Left forelimb (tissue), 1 donor: ENCODE data around the gene MRPL2.
"Not testable (repeated sequence)": the region's sequence is repeated elsewhere in the genome, so short reads cannot be mapped to it uniquely, and the experiment has no call there.

Source experiments
- DNase-seq: peaks from one replicate; pipeline ENCODE4 v3.0.0-alpha.2; 2018; ENCODE audit warnings: low spot score

Gene MRPL2

DNA sequence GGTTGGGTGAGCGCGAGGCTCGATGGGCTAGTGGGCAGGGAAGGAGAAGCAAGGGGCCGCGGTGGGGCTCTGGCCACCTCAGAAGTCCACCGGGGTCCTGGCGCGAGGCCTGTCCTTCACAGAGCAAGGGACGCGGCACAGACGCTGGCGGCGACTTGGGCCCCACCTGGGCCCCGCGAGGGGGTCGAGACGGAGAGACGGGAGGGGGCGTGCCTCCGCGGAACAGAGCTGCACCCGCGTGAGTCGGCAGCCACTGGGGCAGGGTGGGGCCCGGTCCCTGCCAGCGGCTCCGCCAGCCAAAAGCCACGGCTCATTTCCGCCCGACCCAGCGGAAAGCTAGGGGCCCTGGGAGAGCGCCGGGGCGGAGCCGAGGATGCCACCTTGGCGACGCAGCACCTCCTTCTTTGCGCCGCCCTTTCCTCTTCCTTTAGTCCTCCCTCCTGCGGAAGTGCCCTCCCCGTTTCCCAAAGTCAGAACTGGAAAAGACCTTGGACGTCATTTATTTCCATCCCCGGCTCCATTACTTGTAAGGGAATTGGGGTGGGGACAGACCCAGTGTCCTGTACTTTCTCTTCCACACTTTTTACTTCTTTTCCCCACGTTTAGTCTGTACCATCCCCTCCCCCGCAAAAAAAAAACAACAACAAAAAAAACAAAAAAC, 5.6 kb downstream of the MRPL2 start, which contains the start of gene CUL7:
Gene CUL7, minus strand, starts transcription at position 307 of the 661 bp plus-strand sequence. CDS start 1,063 bp downstream, outside the sequence.
- DNase-seq: peak; percentile 96

DNA sequence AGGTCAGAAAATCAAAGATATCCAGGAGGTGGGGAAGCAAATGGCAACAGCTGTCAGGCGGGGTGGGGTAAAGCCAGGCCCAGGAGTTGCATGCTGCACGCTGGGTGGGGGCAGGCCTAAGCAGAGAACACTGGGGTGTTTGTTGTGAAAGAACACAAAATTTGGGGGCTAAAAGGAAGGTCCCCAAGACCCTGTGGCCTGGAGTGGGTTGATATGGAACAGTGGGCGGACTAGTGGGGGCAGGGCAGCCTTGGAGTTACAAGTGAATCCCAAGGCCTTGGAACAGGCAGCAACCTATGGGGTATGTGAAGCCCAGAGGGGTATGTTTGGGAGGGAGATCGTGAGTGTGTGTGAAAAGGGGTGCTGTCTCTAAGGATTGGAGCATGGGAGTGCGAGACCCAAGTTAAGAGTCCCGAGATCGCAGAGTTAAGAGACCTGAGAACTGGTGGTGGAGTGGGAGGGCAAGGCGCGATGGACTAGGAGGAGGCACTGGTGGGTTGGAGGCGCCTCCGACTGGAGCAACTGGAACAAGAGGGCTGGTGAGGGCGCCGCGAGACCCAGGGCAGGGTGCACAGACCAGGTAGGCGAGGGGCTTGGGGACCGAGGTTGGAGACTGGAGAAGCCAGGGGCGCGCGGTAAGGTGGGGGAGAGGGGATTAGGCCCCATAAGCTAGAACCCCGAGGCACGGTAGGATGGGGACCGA, 6.2 kb downstream of the MRPL2 start:
- DNase-seq: no peak

DNA sequence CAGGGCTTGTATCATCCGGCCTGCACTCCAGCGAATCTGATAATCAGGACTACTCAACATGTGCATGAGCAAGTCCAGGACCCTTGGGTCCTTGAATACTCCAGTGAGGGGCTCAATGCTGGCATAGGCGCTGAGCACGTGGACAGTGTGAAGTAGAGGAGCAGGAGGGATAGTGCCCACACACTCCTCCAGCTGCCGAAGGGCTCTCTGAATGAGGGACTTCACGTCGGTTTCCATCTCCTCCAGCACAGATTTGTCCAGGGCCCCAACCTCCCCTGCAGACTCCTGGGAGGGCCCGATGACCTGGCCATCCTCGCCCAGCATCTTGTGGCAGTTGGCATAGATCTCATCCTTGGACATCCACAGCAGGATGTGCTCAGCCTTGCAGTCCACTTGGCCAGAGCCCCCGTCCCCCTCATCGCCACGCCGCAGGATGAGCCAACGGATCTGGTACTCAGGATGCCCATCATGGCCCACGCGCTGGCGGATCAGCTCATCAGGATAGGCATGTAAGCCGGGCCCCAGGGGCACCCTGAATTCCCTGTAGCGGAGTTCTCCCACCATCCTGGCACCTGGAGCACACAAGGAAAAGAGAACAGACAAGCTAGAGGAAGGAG, 6.9 kb downstream of the MRPL2 start:
- no peak for DNase-seq

DNA sequence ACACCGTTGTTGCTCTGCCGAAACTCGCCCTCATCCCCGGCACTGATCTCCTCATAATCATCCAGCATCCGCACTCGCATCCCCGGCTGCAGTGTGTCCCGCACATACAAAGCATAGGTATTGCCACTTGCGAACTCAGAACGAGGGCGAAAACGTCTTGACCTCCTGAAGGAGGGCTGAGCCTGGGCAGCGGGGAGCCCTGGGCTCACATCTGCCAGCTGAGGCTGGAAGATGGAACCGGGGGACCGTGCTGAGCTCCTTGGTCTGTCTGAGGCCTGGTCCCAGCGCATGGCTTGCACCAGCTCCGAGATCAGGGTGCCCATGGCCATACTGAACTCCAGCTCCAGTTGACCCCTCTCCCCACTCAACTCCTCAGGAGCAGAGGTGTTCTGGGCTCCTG, 8.3 kb downstream of the MRPL2 start:
- DNase-seq: no peak

DNA sequence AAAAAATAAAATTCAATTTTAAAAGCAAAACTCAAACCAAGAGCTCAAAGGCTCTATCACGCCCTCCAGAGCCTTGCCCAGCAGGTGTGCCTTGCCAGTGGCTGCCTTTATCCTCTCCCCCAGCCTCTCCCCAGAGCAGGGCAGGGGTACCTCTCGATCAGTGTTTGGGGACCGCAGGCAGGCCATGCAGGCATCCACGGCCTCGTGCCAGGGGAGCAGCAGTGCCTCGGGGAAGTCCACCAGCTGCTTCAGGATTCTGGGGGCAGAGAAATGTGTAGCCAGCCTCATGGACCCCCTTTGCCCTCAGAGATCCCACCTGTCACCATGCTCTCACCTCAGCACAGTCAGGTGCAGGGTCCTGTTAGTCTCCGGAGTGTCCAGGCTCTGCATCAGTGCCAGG, 11.2 kb downstream of the MRPL2 start:
- DNase-seq: no peak

DNA sequence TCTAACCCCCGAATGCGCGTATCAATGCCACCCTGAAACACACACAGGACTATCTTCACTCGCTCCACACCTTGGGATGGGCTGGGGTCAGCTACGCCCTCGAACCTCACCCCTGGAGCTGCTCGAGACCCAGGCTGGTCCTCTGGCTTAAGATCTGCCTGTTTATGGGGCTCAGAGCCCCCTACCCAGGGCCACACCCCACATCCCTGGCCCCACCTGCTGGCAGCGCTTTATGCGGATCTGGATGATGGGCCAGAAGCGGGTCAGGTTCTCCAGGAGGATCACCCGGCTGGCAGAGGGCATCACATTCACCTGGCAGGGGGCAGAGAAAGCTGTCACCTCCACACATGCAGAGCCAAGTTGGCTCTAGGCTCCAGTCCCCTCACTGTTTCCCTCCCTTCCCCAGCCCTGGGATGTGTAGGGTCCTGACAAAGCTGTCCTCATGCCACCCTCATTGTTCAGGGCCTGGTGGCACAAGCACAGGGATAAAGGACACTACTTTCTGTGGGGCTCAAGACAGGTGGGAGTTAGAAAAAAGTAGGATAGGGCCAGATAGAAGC, 13.8 kb downstream of the MRPL2 start:
- no peak for DNase-seq

DNA sequence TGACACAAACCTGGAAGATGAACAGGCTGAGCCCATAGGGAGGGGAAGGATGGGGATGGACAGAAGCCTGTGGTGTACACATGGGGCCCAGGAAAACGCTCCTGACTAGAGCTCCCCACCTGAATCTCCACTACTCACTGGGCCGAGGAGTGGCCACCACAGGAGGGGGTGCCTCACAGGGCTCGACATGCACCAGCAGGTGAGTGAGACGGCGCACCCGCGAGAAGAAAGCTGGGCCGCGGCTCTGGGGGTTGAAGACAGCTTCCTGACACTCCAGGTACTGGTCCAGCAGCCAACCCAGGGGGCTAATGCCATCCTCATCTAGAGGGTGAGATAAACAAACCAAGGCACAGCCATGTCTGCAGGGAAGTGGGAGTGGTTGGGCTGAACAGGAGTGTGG, 15.9 kb downstream of the MRPL2 start:
- DNase-seq: no peak

DNA sequence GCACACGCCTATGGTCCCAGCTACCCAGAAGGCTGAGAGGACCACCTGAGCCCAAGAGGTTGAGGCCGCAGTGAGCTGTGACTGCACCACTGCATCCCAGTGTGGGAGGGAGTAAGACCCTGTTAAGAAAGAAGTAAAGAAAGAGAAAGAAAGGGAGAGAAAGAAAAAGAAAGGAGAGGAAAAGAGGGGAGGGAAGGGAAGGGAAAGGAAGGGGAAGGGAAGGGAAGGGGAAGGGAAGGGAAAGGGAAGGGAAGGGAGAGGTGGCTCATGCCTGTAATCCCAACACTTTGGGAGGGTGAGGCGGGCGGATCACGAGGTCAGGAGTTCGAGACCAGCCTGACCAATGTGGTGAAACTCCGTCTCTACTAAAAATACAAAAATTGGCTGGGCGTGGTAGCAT, 17.8 kb downstream of the MRPL2 start:
- not testable (repeated sequence) for DNase-seq

DNA sequence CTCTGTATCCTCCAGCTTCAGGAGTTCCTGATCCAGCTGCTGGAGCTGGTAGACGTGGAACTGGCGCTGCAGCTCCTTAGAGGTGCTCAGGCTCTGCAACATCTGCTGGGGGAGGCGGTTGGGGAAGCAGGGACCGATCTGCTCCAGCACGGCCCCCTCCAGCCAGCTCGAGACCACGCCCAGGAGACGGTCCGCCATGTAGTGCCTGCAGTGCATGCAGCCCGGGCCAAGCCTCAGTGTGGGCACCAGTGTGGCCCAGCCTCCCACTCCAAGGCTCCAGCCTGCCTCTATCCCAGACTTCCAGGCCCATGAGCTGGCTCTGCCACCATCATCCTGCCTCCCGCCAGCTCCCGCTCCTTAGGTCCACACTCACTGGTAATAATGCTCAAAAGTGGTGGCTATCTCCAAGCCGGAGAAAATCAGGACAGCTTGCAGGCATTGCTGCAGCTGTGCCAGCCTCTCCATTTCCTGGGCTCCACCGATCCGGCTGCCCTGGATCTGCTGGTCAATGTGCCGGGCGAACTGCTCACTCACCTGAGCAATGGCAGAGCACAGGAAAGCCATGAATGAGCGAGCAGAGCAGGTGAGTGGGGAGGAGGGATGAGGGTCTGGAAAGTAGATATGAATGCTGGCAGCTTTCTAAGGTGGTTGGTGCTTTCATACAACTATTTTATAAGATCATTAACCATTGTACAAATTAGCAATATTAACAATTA, 18.5 kb downstream of the MRPL2 start:
- DNase-seq: no peak

DNA sequence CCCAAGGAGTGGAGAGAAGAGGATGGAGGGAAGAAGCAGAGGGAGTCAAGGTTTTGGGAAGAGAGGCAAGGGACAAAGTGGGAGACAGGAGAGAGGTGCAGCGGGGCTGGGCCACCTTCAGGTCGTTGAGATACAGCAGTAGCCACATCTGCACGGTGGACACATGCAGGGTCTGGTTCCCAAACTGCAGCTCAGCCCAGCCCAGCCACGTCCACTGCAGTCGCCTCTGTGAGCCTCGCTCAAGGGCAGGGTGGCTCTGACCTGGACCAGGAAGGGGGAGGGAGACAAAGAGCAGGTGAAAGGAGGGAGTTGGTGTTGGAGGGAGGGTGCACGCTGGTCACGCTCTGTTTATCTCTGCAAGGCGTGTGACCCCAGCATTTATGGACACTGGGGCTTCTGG, 20.5 kb downstream of the MRPL2 start:
- no peak for DNase-seq

DNA sequence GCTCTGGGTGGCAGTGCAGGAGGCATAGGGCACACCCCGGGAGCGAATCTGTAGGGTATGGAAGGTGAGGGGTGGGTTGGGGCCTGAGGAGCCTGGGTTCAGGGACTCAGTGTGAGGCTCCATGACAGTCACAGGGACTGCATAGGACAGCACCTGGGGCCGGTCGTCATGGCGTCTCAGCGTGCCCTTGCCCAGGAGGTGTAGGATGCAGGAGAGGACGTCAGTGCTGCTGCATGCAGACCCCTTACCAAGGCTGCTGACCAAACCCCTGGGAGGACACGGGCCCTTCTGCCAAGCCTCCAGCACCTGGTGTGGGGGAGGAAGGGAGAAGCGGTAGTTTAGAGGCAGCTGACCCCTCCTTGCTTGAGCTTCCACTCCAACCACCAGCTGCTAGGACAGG, 21.5 kb downstream of the MRPL2 start:
- DNase-seq: no peak

DNA sequence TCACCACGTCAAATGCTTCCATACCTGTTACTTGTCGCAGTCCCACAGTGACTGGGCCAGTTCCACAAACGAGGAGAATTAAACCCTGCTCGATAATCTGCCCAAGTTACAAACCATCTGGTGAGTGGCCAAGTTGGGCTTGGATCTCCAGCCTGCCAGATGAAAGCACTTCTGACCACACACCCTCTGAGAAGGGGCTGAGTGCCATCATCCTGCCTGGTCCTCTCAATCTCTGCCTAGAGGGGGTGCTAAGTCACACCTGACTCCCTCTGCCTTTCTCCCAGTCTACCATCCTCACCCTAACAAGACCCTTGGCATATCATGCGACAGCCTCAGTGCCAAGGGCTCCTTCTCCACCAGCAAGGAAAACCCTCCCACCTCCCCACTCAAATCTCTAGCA, 22.0 kb downstream of the MRPL2 start:
- DNase-seq: no peak

DNA sequence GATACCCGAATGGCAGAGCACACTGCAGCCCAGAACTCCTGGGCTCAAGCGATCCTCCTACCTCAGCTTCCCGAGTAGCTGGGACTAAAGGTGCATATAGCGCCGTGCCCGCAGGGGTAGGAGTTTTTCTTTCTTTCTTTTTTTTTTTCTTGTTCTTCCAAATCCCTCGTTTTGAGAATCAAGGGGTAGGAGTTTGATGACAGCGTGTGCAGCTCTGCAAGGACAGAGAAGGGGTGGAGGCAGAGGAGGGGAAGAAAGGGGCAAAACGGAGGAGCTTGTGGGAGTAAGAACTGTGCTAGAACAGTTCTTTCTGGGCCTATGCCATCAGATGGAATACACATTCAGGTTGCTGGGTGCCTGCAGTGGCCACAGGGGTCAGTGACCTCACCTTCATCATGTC, 22.5 kb downstream of the MRPL2 start:
- DNase-seq: no peak

DNA sequence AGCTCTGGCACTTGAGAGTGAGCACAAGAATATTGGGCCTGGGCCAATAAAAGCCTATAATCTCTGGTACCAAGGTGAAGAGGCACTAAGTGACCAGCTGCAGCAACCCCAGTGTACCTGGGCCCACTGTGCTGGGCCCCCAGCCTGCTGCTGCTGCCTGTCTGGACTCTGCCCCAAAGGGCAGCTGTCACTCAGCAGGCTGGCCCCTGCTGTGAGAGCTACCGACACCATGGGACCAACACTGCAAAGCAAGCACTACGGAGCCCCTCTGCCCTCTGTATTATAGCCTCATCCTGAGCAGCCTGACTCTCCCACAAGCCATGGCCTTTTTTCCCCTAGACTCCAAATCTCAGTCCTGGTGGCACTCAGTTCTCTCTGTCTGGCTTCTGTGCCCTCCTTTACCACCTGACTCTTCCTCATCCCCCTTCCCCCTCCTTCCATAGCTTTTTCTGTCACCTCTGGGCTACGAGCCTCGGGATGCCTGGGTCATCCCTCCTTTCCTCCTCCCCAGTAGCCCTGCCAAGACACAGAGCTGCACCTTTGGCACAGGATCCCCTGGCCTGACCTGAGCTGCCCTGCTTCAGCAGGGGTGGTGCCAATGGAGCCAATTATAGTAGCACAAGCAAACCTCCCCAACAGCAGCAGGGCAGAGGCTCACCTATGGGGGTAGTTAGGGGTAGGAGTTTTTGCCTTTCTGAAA, 23.6 kb downstream of the MRPL2 start:
- no peak for DNase-seq

DNA sequence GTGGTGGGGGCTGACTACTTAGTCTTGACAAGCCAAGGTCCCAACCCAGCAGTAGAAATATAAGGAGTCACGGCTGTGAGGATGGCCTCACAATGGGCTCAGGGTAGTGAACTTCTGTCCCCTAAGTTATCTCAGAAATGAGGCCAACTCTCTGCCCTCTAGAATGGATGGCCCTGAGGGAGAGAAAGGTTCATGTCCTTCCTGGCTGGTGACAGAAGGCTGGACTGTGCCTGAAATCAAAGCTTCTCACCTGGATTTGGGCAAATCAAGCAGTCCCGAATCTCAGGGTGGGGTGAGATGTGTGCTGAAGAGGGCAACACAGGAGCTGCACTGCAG, 25.1 kb downstream of the MRPL2 start:
- DNase-seq: no peak

DNA sequence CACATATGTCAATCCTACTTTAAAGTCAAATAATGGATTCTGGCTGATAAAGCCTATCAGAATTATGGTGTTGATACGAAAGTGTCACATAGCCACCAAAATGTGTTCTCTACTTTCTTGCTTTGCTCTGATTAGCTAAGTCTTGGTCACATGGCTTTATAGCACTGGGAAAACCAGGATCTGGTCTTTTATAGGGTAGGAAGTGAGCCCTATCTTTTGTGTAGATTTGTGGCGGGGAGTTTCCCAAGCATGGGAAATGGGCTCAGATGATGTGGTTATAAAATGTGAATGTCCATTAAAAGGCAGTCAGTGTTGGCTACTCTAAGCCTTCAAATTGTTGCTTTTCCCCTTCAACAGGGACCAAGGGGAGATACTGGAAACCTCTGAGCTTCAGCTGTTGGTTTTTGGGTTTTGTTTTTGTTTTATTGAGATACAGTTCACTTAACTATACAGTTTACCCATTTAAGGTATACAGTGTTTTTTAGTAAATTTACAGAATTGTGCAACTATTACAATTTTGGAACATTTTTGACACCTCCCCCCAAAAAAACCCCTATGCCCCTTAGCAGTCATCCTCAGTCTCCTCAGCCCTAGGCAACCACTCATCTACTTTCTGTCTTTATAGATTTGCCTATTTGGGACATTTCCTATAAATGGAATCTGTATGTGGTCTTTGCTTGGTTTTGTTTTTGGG, 25.6 kb downstream of the MRPL2 start:
- no peak for DNase-seq

DNA sequence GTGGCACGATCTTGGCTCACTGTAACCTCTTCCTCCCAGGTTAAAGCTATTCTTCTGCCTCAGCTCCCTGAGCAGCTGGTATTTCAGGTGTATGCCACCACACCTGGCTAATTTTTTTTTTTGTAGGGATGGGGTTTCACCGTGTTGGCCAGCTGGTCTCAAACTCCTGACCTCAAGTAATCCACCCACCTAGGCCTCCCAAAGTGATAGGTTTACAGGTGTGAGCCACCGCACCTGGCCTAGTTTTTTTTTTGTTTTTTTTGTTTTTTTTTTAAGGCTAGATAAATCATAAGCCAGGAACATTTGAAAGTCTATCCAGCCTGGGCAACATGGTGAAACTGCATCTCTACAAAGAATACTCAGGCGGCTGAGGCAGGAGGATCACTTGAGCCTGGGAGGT, 26.9 kb downstream of the MRPL2 start:
- no peak for DNase-seq

DNA sequence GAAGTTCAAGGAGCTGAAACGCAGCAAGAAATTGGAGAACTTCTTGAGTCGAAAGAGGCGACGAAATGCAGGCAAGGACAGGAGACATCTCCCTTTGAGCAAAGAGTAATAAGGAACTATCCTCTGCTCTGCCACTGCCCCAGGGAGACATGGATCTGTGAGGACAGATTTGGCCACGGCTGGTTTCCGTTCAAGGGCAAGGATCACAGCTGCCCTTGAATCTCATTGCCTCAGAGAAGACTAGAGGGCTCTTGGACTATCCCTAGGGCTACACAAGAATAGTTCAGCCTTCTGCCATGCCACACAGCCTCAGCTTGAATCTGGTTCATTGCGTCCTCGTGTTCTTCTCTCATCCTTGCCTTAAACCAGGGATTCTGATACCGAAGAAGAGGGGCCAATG, 30.1 kb downstream of the MRPL2 start:
- no peak for DNase-seq

DNA sequence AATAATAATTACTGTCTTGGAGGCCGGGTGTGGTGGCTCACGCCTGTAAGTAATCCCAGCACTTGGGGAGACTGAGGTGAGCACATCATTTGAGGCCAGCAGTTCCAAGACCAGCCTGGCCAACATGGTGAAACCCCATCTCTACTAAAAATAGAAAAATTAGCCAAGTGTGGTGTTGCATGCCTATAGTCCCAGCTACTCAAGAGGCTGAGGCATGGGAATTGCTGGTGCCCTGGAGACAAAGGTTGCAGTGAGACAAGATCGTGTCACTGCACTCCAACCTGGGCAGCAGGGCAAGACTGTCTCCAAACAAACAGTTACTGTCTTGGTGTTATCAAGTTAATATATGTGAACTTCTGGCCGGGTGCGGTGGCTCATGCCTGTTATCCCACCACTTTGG, 32.9 kb downstream of the MRPL2 start:
- DNase-seq: no peak

DNA sequence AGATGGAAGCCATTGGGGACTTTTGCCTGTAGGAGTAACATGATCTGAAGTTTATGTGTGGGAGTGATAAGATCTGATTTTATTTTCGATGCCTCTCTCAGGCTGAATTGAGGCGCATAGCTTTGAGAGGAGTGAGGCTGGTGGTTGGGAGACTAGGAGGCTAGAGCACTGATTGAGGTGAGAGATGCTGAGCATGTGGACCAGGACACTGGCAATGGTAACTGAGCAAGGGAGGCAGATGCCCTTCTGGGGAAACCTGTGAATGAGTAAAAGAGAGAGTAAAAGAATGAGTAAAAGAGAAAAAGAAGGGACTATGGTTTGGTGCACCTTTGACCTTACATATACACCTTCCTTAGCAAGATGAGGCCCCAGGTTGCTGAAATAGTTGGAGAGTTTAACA, 34.8 kb downstream of the MRPL2 start:
- DNase-seq: no peak

DNA sequence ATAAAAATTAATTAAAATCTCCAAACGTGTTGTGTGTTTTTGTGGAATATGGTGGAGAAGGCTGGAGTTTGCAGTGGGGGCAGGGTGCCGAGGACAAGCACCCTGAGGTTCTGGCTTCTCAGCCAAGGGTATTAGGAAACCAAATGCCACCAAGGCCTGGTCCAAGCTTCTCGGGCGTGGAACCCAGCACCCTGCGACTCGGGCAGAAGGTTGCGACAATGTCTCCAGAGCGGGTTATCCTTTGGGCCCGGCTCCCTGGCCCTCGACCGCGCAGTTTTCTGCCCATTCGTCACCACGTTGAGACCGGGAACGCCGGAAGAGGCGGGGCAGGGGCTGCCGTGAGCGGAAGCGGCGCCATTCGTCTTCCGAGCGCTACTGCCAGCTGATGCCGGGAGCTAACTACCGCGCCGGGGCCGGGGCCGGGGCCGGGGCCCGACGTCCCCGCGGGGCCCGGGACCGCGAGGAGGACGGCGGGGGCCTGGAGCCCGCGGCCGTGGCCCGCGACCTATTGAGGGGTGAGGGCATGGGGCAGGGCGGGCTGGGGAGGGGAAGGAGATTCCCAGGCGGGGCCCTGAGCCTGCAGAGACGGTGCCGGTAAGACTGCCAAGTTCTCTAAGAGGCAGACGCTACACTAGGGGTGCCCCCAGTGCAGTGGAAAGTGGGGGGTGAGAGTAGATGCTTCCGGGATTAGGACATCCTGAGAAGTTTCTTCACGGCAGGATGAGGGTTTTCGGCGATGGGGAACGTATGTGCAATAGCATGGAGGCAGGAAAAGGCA, 37.8 kb downstream of the MRPL2 start, which contains the start of gene RRP36:
Gene RRP36, plus strand, starts transcription at position 354 of the 778 bp plus-strand sequence. Its CDS starts 32 bp downstream, at position 386.
- DNase-seq: peak; percentile 89
